HG02759 (cell line): Measurements from ENCODE around the gene SUPT3H.
"Not testable (repeated sequence)": the region's sequence is repeated elsewhere in the genome, so short reads cannot be mapped to it uniquely, and the experiment has no call there.

Experiments
- ATAC-seq: cut with Tn5 transposase; IDR thresholded peaks from one replicate; pipeline ENCODE4 v1.9.1; 2021; ENCODE audit warnings: mild to moderate bottlenecking, moderate library complexity; ENCODE audit not compliant: unreplicated experiment

SUPT3H gene

DNA sequence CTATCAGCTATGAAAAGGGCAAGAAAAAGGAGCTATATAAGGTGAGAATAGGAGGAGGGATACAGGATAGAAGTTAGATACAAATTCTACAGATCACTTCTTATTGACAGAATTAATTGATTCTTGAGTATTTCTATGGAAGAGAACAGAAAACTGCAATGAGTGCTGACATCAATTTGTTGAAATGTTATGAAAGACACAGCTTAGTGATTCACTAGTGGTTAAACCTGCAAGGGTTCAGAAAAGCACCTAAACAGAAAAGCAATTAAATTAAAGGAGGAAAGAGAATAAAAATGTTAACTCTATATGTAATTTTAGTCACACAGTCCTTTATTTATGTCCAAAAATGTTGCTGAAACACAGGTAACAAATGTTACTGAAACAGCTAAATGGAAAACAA lies 304.0 kb downstream of the SUPT3H start:
- no peak for ATAC-seq

DNA sequence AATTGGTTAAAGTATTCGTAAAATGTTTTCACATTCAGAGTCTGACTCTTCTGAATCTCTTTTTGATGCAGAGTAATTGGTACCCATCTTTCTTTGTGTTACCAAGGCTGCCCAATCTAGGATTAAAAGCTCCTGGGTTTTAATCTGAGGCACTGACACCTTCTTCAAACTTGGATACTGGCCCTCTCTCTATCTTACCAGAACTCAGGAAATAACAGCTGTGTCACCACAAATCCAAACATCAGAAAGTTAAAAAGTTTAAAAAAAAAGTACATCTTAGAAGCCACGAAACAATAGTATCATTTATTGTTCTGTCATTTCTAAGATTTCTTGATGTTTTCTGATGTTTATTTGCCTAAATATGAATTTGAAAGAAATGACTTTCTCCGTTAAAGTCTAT lies 305.1 kb downstream of the SUPT3H start:
- ATAC-seq = no peak

DNA sequence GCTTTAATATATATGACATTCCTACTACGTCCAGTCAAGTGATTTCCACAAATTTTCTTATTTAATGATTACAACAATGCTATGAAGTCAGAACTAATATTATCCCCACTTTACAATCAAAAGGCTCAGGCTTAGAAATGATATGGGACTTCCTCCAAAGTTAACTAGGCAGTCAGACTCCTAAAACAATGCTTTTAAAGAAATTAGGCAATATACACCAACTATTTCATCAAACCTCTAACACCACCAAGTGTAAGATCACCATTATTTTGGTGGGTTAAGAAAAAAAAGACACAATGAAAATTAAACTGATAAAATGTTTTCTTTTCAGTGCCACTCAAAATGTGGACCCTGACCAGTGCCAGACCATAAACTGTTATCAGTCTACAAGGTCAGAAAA lies 305.7 kb downstream of the SUPT3H start:
- ATAC-seq = no peak

DNA sequence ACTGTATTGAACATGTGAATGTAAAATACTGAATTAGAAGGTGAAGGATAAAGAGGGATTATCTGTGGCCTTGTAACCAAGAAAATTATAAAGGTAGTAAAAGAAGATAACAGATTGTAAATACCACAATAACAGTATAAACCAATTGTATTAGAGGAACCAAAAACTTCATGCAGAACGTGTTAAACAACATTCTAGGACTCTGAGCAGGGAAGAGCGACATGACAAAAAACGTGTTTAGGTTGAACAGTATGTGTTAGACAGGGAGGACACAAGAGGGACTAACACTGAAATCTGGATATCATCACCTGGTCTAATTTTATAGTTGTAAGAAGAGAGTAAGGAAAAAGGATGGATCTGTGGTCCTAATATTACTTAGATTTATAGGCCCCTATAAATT lies 308.6 kb downstream of the SUPT3H start:
- ATAC-seq = no peak

DNA sequence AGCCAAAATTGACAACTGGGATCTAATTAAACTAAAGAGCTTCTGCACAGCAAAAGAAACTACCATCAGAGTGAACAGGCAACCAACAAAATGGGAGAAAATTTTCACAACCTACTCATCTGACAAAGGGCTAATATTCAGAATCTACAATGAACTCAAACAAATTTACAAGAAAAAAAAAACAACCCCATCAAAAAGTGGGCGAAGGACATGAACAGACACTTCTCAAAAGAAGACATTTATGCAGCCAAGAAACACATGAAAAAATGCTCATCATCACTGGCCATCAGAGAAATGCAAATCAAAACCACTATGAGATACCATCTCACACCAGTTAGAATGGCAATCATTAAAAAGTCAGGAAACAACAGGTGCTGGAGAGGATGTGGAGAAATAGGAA lies 310.3 kb downstream of the SUPT3H start:
- ATAC-seq = not testable (repeated sequence)

DNA sequence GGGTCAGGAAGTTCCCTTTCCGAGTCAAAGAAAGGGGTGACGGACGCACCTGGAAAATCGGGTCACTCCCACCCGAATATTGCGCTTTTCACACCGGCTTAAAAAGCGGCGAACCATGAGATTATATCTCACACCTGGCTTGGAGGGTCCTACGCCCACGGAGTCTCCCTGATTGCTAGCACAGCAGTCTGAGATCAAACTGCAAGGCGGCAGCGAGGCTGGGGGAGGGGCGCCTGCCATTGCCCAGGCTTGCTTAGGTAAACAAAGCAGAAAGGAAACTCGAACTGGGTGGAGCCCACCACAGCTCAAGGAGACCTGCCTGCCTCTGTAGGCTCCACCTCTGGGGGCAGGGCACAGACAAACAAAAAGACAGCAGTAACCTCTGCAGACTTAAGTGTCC lies 315.1 kb downstream of the SUPT3H start:
- not testable (repeated sequence) for ATAC-seq

DNA sequence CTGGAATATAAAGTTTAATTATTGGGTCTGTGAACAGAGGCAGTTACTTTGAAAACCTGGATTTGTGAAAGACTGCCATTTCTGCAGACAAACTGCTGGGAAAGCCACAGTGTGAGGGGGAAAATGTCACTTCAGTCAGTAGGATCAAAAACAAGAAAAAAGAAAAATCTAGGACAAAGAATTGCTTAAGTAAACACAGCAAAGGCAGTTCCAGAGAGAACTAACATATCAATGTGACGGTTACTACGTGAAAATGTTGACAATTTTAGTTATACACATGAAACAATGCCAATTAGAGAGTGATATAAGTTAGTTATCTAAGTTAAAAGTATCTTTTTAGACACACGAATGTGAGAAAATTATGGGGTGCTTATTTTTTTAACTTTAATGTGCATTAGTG lies 320.0 kb downstream of the SUPT3H start:
- ATAC-seq = no peak

DNA sequence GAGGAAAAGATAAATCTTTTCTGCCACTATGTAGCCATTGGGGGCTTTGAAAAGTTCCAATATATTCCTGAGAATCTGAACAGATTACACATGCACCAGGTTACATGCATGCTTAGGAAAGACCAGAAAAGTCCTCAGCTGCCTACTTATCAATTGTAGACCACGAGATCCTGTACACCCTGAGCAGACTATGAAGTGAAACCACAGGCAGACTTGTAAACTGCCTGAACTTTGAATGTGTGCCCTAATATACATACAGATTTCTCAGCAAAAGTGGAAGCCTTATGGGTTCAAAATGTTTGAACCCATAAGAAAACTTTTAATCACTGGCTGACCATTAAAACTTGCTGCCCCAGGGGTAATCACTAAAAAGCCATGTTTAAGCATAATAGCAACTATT lies 323.1 kb downstream of the SUPT3H start:
- no peak for ATAC-seq

DNA sequence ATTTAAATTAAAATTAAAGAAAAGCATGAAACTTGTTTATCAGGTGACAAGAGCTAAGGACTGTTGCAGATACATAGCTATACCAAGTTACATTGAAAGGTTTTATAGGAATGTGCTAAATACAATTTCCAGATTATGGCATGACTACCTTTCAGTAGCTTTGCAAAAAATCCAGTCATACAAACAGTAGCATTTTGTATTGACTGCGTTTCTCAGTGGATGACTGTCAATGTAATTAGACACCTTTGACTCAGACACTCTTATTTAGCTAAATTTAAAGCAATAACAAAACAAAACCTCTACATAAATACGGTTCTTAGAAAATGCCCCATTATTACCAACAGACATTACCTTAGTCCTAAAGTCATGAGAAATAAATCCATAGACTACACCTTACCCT lies 325.4 kb downstream of the SUPT3H start:
- ATAC-seq = no peak

DNA sequence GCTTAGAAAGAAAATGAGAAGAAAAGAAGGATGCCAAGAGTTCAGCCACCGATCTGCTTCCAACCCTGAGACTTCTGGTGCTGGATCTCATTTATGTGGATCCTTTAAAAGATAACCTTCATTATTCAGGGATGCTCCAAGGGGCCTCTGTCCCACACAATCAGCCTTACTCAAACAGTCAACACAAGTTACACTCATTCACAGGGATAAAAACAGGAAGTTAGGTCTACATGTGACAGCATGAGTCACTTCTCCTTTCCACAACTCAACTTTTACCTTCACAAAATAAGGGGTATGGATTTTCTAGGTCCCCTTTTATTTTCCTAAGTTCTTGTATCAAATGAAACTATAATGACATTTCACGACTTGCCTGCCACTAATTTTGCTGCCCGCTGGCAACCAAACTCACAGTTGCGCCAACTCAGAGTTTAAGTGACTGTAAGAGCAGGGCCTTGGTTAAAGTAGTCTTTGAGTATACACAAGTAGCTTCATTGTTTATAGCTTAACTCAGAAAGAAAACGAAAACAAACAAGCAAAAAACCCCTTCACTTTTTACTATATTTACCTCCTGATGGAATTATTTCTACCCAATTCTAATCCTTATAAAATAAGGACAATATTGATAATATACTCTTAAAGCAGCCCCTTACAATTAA lies 328.4 kb downstream of the SUPT3H start:
- no peak for ATAC-seq

DNA sequence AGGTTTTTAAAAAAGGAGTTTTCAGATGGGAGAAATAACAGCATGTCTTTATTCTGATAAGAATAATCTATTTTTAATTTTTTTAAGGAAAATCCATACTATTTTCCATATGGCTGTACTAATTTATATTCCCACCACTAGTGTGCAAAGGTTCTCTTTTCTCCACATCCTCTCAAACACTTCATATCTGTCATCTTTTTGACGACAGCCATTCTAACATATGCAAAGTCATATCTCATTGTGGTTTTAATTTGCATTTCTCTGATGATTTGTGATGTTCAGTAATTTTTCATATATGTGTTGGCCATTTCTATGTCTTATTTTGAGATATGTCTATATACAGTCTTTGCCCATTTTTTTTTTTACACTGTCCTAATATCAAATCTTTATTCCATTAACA lies 330.2 kb downstream of the SUPT3H start:
- ATAC-seq = no peak

DNA sequence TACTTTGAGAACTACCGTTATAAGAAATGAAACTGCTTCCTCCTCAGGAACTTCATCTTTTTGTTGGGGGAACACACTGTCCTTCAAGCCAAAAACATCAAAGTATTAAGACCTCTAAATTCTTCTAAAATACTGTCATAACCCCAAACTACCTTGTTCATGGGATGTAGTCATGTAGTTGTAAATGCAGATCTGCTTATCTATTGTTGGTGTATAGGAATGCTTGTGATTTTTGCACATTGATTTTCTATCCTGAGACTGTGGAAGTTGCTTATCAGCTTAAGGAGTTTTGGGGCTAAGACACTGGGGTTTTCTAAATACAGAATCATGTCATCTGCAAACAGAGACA lies 332.5 kb downstream of the SUPT3H start:
- no peak for ATAC-seq

DNA sequence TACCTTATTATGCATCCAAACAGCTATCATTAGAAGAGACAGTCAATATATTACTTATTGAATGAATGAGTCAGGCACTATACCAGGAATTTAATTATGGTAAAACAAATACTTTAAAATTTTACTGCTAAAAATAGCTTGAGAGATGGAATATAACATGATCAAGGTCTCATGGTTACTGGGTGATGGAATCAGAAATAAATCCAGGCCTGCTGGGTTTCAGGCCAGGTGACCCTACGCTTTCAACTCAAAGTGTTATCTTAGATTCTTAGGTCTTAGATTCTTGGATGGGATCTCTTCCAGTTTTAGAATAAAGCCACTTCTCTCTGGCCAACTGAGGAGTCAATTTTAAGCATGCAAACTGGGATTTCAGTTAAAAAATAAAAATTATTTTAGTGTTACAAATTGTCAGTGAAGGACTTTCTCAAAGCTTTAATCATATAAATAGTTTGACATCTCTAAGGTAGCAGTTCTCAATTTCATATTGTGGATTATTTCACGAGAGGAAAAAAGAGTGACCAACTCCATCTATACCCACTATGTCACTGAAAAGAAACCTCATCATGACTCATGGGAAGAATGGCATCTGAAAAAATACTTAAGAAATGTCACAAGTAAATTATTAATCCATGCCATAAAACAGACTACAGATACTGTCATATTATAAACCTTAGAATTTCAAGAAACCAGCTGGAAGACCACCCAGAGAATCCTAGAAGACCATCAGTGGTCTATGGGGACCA lies 333.1 kb downstream of the SUPT3H start:
- no peak for ATAC-seq

DNA sequence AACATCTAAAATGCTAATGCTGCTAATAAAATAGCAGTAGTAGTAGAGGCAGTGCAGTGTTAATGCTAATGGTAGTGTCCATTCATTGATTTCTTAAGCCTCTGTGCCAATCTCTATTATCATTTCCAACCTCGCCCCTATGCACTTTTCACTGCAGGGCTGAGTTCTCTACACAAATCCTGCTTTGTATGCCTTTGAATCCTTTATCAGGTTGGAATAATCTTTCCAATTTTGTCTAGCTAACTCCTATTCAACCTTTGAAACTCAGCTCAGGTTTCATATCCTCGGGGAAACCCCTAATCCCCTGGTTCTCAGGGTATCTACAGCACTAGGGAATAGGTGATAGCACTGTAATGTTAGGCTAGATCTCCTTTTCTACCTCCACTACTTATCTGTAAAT lies 333.6 kb downstream of the SUPT3H start:
- no peak for ATAC-seq

DNA sequence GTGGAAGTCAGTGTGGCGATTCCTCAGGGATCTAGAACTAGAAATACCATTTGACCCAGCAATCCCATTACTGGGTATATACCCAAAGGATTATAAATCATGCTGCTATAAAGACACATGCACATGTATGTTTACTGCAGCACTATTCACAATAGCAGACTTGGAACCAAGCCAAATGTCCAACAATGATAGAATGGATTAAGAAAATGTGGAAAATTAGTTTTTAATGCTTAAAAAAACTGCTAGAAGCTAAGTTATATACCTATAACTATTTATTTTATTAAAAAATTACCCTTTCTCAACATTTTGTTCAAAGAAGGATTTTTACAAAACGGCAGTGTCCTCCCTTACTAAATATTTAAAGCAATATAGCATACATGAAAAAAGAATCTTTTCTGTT lies 335.1 kb downstream of the SUPT3H start:
- not testable (repeated sequence) for ATAC-seq

DNA sequence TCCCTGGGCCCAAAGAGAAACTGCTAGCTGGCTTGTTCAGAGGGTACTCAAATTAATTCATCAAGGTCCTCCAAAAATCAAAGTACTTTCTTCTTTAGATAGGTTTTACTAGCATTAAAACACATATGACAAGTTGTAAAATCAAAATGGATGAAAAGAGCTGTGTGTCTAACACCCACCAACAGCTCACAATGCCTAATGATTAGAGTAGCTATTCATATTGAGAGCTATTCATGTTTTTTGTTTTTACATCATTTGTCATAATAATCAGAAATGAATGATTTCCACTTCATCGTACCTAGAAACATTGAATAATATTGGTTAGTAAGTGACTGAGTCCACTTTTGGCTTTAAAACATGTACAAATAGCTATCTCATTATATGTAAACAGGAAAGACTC lies 339.5 kb downstream of the SUPT3H start:
- no peak for ATAC-seq

DNA sequence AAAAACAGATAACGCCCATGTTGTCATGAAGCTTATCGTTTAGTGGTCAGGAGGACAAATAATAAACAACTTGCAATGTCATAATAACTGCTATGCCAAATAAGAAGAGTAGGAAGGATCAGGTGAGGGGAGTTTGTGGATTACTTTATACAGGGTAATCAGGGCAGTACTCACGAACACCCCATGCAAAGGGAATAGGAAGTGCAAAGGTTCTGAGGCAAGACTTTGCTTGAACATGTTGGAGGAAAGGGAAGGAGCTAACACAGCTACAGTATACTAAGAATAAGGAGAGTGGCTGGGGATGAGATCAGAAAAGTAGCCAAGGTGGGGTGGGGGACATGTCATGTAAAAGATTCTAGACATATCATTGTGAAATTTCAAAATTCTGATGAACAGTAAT lies 341.6 kb downstream of the SUPT3H start:
- no peak for ATAC-seq

DNA sequence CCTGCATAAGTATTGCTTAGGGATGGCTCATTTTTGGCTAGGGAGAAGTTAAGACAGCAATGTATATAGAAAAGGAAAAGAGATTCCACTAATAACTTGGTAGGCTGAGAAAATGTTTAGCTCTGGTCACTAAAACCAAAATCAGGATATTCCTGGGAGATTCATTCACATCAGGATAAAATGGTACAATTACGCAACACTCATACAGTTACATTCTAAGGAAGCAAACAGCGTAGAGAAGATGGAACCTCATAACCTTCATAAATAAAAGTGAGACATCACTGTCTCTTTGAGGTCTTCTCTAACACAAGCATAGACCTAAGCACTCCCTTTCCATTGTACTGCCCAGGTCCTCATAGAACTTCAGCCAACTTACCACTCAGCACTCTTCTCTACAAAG lies 345.3 kb downstream of the SUPT3H start:
- ATAC-seq = no peak

DNA sequence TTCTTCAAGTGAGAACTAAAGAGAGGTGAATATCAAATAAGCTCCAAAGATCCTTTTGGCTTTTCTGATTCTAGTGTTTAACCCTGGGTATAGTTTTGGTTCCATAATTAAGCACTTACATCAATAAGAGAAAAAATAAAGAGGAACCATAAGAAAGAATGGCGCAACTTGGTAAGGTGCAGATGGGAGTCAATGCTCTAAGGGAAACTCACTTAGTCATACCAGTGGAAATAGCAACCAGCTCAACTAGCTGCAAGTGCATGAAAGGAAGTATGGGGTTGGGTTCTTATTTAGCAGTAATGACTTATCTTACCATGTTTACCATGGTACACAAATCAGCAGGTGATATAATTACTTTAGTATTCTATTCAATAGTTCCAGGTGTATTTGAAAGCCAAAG lies 346.1 kb downstream of the SUPT3H start:
- no peak for ATAC-seq

DNA sequence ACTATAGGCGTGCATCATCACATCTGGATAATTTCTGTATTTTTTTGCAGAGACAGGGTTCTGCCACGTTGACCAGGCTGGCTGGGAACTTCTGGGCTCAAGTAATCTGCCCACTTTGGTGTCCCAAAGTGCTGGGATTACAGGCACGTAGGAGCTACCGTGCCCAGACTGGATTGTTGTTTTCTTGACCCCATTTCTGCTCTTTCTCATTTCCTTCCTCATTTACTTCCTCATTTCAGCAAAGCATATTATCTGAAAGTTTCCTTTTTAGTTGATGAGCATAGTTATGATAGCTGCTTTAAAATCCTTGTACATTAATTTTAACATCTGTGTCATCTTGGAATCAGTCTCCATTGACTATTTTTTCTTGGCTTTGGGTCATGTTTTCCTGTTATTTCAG lies 350.6 kb downstream of the SUPT3H start:
- ATAC-seq = no peak

DNA sequence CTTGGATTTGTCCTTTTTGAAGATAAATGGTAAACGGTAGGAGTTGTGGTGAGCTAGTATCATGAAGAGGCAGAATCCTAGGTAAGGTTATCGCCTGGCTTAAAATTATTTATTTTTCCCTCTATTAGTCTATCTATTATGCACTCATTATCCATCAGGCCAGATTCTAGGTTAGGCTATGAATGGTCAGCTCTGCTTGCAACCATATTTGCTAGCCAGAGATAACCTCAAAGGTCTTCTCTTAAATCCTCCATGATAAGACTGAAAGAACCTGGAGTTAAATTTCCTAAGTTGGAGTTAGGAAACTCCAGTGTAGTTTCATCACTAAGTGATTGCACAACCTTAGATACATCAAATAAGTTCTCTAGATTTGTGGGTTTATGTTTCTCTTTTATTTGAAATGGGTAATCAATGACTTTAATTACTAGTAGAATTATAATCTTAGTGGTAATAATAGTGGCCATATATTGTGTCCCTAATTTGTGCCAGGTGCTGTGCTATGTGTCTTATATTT lies 351.7 kb downstream of the SUPT3H start:
- ATAC-seq = no peak

DNA sequence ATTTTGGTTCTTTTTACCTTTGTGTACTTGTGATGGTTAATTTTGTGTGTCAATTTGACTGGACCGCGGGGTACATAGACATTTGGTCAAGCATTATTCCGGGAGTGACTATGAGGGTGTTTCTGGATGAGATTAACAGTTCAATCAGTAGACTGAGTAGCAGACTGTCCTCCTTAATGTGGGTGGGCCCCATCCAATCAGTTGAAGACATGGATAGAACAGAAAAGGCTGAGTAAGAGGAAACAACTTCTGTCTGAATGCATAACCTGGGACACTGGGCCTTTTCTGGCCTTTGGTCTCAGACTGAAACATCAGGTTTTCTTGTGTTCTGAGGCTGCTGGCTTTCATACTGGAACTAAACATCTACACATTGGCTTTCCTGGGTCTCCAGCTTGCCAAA lies 353.1 kb downstream of the SUPT3H start:
- no peak for ATAC-seq

DNA sequence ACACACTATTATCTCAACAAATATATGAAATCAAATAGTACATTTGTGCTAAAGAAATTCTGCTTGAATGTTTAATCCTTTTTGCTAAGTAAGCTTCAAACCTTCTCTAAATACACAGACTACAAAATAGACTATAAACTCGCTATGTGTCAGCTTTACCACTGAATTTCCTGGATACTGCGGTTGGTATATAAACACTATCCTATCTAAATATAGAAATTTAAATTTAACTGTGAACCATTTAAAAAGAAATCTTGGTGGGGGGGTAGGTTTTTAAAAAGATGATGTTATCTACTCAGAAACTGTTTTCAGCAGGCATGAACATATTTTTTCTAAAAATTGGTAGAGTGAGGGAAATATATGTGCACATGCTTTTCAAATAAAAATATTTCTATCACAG lies 356.1 kb downstream of the SUPT3H start:
- no peak for ATAC-seq
